ENCODE measurements around the gene ZNF575. TPM values are rescaled to one million over a fixed set of nuclear protein-coding genes. Genes with fewer than 3 reads are reported as not detected.

The ZNF575 gene
- total RNA-seq, 1 experiment from 2014 or later: 2.8 TPM

DNA sequence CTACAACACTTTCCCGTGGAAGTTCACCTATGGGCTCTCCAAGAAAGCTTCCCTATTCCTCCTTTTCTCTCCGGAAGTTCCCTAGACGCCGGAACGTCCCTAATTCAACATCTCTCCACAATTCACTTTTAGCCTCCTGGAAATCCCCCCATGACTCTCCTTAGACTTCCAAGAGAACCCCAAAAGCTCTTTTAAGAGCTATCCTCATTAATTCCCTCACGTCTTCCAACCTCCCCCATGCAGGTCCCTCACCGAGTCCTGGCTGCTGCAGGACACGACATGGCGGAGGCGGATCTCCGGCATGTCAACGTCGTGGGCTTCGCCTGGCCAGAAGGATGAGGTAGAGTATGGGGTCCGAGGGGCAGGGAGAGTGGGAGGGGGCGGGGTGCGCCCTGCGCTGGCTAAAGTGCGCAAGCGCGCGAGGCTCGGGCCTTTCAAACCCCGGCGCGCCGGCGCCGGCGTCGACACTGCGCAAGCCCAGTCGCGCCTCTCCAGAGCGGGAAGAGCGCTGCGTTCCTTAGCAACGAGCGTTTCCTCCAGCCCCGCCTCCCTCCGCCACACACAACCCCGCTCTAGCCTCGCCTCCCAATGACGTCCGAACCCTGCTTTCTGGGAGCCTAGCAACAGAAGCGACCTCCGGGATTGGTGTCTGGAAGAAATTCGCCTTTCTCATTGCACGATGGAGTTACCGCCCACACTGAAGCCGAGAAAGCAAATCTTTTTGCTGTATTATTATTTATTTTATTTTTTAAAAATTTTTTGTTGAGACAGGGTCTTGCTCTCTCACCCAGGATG lies 42.4 kb downstream of the ZNF575 start, which contains the start of the genes PINLYP and XRCC1:
Gene PINLYP (plus strand): TSS at position 646 of the 795 bp plus-strand sequence. CDS start 1,391 bp downstream, outside the sequence.
Gene XRCC1 (minus strand): TSS at position 372 of the 795 bp plus-strand sequence. CDS start 69 bp downstream, at position 303.
- peaks cover 4% of the 10 kb centered on the region for H3K36me3 ChIP-seq (ENCODE audit: insufficient read depth, low read length, poor library complexity, severe bottlenecking)
- TF ChIP-seq EZH2 (IDR thresholded peaks at IDR 0.05; ENCODE audit: borderline replicate concordance, low read depth, low read length, poor library complexity, severe bottlenecking): no peak
- TF ChIP-seq, protein P1, sequence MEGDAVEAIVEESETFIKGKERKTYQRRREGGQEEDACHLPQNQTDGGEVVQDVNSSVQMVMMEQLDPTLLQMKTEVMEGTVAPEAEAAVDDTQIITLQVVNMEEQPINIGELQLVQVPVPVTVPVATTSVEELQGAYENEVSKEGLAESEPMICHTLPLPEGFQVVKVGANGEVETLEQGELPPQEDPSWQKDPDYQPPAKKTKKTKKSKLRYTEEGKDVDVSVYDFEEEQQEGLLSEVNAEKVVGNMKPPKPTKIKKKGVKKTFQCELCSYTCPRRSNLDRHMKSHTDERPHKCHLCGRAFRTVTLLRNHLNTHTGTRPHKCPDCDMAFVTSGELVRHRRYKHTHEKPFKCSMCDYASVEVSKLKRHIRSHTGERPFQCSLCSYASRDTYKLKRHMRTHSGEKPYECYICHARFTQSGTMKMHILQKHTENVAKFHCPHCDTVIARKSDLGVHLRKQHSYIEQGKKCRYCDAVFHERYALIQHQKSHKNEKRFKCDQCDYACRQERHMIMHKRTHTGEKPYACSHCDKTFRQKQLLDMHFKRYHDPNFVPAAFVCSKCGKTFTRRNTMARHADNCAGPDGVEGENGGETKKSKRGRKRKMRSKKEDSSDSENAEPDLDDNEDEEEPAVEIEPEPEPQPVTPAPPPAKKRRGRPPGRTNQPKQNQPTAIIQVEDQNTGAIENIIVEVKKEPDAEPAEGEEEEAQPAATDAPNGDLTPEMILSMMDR (conservative IDR thresholded peaks at IDR 0.05; ENCODE audit: low read depth, low read length): no peak
- no peaks in the 10 kb centered on the region for H3K27me3 ChIP-seq (replicated peaks; ENCODE audit: insufficient read depth, low read depth, low read length, poor library complexity)
- H3K4me3 ChIP-seq (ENCODE audit: low read depth, low read length, poor library complexity, severe bottlenecking): peak within 1 kb of the TSS; percentile 94
- CTCF ChIA-PET: interaction anchor here (1.2 kb wide), 1 partner anchor 20 kb away, joined by 5 read pairs; no protein-coding TSS in a partner anchor
- no TSS peak for BruUV-seq (replicated peaks)
- no peaks in the 10 kb centered on the region for H3K9me3 ChIP-seq (ENCODE audit: low read depth, low read length, poor library complexity, severe bottlenecking)
- POLR2A ChIA-PET (ENCODE audit: low non-redundant PET): no interaction called here
- H3K27ac ChIP-seq (ENCODE audit: low read depth, low read length, poor library complexity, severe bottlenecking): peak within 1 kb of the TSS; percentile 94
- H3K4me1 ChIP-seq (ENCODE audit: insufficient read depth, low read length, poor library complexity, severe bottlenecking): peaks cover 16% of the 10 kb centered on the region
- intact Hi-C loops (cut with micrococcal nuclease; ENCODE audit: unreplicated experiment): loop anchor here (1.0 kb wide), 1 partner anchor 21 kb away; the partner anchor contains the start of genes IRGQ and ZNF576
- peak; percentile 99 for DNase-seq (ENCODE audit: low spot score)

DNA sequence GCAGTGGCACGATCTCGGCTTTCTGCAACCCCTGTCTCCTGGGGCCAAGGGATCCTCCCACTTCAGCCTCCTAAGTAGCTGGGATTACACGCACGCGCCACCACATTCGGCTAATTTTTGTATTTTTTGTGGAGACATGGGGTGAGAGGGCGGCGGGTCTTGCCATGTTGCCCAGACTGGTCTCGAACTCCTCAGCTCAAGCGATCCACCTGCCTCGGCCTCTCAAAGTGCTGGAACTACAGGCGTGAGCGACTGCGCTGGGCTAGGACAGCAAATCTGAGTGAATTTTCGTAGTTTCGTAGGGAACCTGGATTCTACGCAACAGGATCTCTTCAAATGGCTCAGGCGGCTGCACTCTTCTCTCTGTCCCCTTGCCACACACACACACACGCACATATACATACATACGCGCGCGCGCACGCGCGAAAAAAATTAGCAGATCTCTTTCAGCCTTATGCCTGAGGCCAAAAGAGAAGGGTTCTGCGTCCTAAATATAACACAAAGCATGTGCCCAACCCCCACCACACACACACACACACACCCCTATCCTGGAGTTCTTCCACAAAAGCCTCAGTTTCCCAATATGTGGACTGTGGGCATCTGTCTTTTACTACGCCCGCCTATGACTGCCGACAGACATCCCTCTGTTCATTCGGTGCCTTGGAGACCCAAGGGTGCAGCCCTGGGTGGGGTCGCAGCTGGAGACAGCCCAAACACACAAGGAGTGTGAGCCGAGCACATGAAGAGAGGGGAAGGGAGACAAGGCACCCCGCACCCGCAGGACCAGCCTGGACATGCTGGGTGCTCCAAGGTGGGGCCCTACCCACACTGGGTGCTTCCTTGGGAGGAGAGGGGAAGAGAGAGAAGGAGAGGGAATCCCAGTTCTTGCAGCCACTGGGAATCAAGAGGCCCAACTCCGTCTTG lies 43.2 kb downstream of the ZNF575 start:
- intact Hi-C loops (cut with micrococcal nuclease; ENCODE audit: unreplicated experiment): loop anchor here (1.0 kb wide), 1 partner anchor 20 kb away; the partner anchor contains the start of genes IRGQ and ZNF576
- Histone ChIP-seq H3K27ac (ENCODE audit: low read depth, low read length, poor library complexity, severe bottlenecking) (peak overlapping the region; percentile 94), H3K27me3 (replicated peaks; ENCODE audit: insufficient read depth, low read depth, low read length, poor library complexity) (no peaks in the 10 kb centered on the region), H3K4me1 (ENCODE audit: insufficient read depth, low read length, poor library complexity, severe bottlenecking) (peaks cover 20% of the 10 kb centered on the region), H3K36me3 (ENCODE audit: insufficient read depth, low read length, poor library complexity, severe bottlenecking) (peaks cover 4% of the 10 kb centered on the region), H3K4me3 (ENCODE audit: low read depth, low read length, poor library complexity, severe bottlenecking) (peak overlapping the region; percentile 94), H3K9me3 (ENCODE audit: low read depth, low read length, poor library complexity, severe bottlenecking) (no peaks in the 10 kb centered on the region)
- TF ChIP-seq EZH2 (IDR thresholded peaks at IDR 0.05; ENCODE audit: borderline replicate concordance, low read depth, low read length, poor library complexity, severe bottlenecking): no peak
- TF ChIP-seq, protein P1 (conservative IDR thresholded peaks at IDR 0.05; ENCODE audit: low read depth, low read length): no peak
- BruUV-seq (replicated peaks): no TSS peak
- CTCF ChIA-PET: no interaction called here
- no peak for DNase-seq (ENCODE audit: low spot score)
- POLR2A ChIA-PET (ENCODE audit: low non-redundant PET): no interaction called here

DNA sequence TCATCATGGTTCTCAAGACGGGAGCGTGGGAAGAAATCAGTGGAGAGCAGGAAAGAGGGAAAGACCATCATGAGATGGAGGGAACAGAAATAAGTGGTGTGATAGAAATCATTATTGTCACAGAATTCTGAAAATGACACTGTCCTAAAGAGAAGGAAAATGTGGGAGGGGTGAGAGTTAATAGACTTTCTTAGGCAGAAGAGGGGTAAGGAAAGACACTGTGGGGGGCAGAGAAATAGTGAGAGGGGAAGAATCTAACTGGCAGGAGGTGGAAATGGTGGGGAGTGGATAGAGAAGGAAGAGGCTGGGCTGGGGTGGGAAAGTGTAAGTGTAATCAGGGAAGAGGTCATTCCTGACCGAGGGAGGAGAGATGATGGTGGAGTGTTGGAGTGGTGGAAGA lies 45.8 kb downstream of the ZNF575 start:
- CTCF ChIA-PET: no interaction called here
- TF ChIP-seq, protein P1 (conservative IDR thresholded peaks at IDR 0.05; ENCODE audit: low read depth, low read length): no peak
- no peak for TF ChIP-seq EZH2 (IDR thresholded peaks at IDR 0.05; ENCODE audit: borderline replicate concordance, low read depth, low read length, poor library complexity, severe bottlenecking)
- POLR2A ChIA-PET (ENCODE audit: low non-redundant PET): no interaction called here

More for the DNA sequence above, 45.8 kb downstream of the ZNF575 start:
- Histone ChIP-seq H3K4me3 (ENCODE audit: low read depth, low read length, poor library complexity, severe bottlenecking) (no peak overlapping the region), H3K27ac (ENCODE audit: low read depth, low read length, poor library complexity, severe bottlenecking) (no peak overlapping the region), H3K4me1 (ENCODE audit: insufficient read depth, low read length, poor library complexity, severe bottlenecking) (peaks cover 23% of the 10 kb centered on the region), H3K36me3 (ENCODE audit: insufficient read depth, low read length, poor library complexity, severe bottlenecking) (no peaks in the 10 kb centered on the region), H3K9me3 (ENCODE audit: low read depth, low read length, poor library complexity, severe bottlenecking) (no peaks in the 10 kb centered on the region), H3K27me3 (replicated peaks; ENCODE audit: insufficient read depth, low read depth, low read length, poor library complexity) (no peaks in the 10 kb centered on the region)
- intact Hi-C loops (cut with micrococcal nuclease; ENCODE audit: unreplicated experiment): no loop called here
- DNase-seq (ENCODE audit: low spot score): no peak
- BruUV-seq (replicated peaks): no TSS peak
